ENCODE data around the gene PKD1L1.
"Not testable (repeated sequence)": the region's sequence is repeated elsewhere in the genome, so short reads cannot be mapped to it uniquely, and the experiment has no call there.

Gene PKD1L1

GRCh38 chr7:47954231-47954911 lies 6.1 kb upstream of the PKD1L1 start:
- no peak for DNase-seq

GRCh38 chr7:47953822-47954221 lies 5.6 kb upstream of the PKD1L1 start:
- no peak for DNase-seq

GRCh38 chr7:47952224-47952623 lies 4.0 kb upstream of the PKD1L1 start:
- DNase-seq: no peak

- no peak for DNase-seq
Observed at GRCh38 chr7:47951374-47951773, 3.1 kb upstream of the PKD1L1 start.

GRCh38 chr7:47950714-47951113 lies 2.4 kb upstream of the PKD1L1 start:
- DNase-seq: no peak

- DNase-seq: no peak
Observed at GRCh38 chr7:47949703-47950102, 1.4 kb upstream of the PKD1L1 start.

- DNase-seq: no peak
Observed at GRCh38 chr7:47947355-47947749, 914 bp downstream of the PKD1L1 start.

- DNase-seq: no peak
Observed at GRCh38 chr7:47946581-47947354, 1.5 kb downstream of the PKD1L1 start.

- DNase-seq: peak; percentile 11
Observed at GRCh38 chr7:47945261-47946015, 2.8 kb downstream of the PKD1L1 start.

- no peak for DNase-seq
Observed at GRCh38 chr7:47944536-47945260, 3.6 kb downstream of the PKD1L1 start.

GRCh38 chr7:47943676-47944474 lies 4.4 kb downstream of the PKD1L1 start:
- no peak for DNase-seq

GRCh38 chr7:47942651-47943050 lies 5.6 kb downstream of the PKD1L1 start:
- not testable (repeated sequence) for DNase-seq

GRCh38 chr7:47942132-47942531 lies 6.1 kb downstream of the PKD1L1 start:
- no peak for DNase-seq

GRCh38 chr7:47941136-47941844 lies 7.0 kb downstream of the PKD1L1 start:
- DNase-seq: no peak

GRCh38 chr7:47940088-47941013 lies 7.9 kb downstream of the PKD1L1 start:
- no peak for DNase-seq

- no peak for DNase-seq
Observed at GRCh38 chr7:47939425-47940036, 8.7 kb downstream of the PKD1L1 start.

- DNase-seq: no peak
Observed at GRCh38 chr7:47938574-47939165, 9.6 kb downstream of the PKD1L1 start.

GRCh38 chr7:47937711-47938573 lies 10.3 kb downstream of the PKD1L1 start:
- no peak for DNase-seq
